22Rv1 (cell line): ENCODE data around the gene PIK3R5.

Experiments used
- CTCF ChIP-seq: fragments of 450-650 bp; IDR thresholded peaks from 2 replicates; pipeline ENCODE4 v1.5.1; 2017; ENCODE audit warnings: mild to moderate bottlenecking
- ZFX ChIP-seq: fragments of 450-650 bp; IDR thresholded peaks from 2 replicates; pipeline ENCODE4 v1.6.1; 2017; ENCODE audit warnings: antibody characterized with exemption, borderline replicate concordance

- TF ChIP-seq CTCF (no peak), ZFX (no peak)
These were observed 18.3 kb downstream of the PIK3R5 start for GRCh38 chr17:8947201-8947600.
